Endothelial cell of umbilical vein (primary cell): ENCODE results near the gene SPAG17. TPM values are rescaled to one million over a fixed set of nuclear protein-coding genes. Genes with fewer than 3 reads are reported as not detected.

Experiments
- BruUV-seq: library from RNA; stranded (reverse); fragments of 400-500 nt; replicated peaks from 2 replicates; lab custom pipeline; 2021; lab: Mats Ljungman, UMichigan
- CTCF ChIA-PET: fragments of 300-600, 350-600 bp; sonication (Branson Sonifier 250); formaldehyde crosslinking; loops from one replicate; lab custom pipeline; 2021; ENCODE audit warnings: antibody characterized with exemption, inconsistent platforms; lab: Charles Lee
- POLR2A ChIA-PET: fragments of 300-600, 350-600 bp; sonication (Branson Sonifier 250); formaldehyde crosslinking; loops from one replicate; lab custom pipeline; 2021; ENCODE audit warnings: antibody characterized with exemption, inconsistent platforms; lab: Charles Lee
- DNase-seq: peaks from one replicate; pipeline ENCODE4 v3.0.0-alpha.2; 2011; ENCODE audit warnings: low read depth, low spot score
- FAIRE-seq: peaks from 2 replicates; lab custom pipeline; 2011; peaks lifted over from hg19 to GRCh38; lab: Jason Lieb, UNC
- H2AFZ ChIP-seq: 2 replicates; pipeline ENCODE4 v1.6.0; 2012; ENCODE audit warnings: low read depth, low read length, control low read depth, inconsistent platforms
- H3K27ac ChIP-seq: 2 replicates; pipeline ENCODE4 v1.5.1; 2011; ENCODE audit warnings: low read depth, mild to moderate bottlenecking, control low read depth, low read length, moderate library complexity; ENCODE audit not compliant: insufficient read depth
- H3K27me3 ChIP-seq, 2 experiments: 2 replicates each; pipeline versions ENCODE4 v1.6.0 to v1.6.1; 2011; ENCODE audit warnings: low read length in 2 of 2, mixed read lengths in 1 of 2; ENCODE audit not compliant: control insufficient read depth in 2 of 2, insufficient read depth in 2 of 2
- H3K36me3 ChIP-seq, 2 experiments: 2 replicates in 1 of 2; 3 replicates in 1 of 2; pipeline ENCODE4 v1.5.1; 2011; ENCODE audit warnings: low read length in 2 of 2, mild to moderate bottlenecking in 1 of 2, moderate library complexity in 1 of 2; ENCODE audit not compliant: control insufficient read depth in 2 of 2, insufficient read depth in 2 of 2; ENCODE audit errors: extremely low read depth in 1 of 2
- H3K4me1 ChIP-seq: 3 replicates; pipeline ENCODE4 v1.5.1; 2011; ENCODE audit warnings: mild to moderate bottlenecking, low read length; ENCODE audit not compliant: control insufficient read depth, insufficient read depth; ENCODE audit errors: extremely low read depth
- H3K4me2 ChIP-seq: 2 replicates; pipeline ENCODE4 v1.6.1; 2011; ENCODE audit warnings: low read length, control low read depth, mixed read lengths; ENCODE audit not compliant: insufficient read depth
- H3K4me3 ChIP-seq, 3 experiments: fragments of 200-600 bp in 1 of 3; sonication (generic), shearing (Covaris generic) in 1 of 3; replicated peaks in 1 of 3; 2 replicates each; pipeline ENCODE4 v1.5.1; 2011 to 2016; ENCODE audit warnings: control low read depth in 3 of 3, low read length in 3 of 3, mild to moderate bottlenecking in 2 of 3, inconsistent platforms in 1 of 3, low read depth in 1 of 3, moderate library complexity in 1 of 3; ENCODE audit not compliant: insufficient read depth in 1 of 3
- H3K79me2 ChIP-seq: 2 replicates; pipeline ENCODE4 v1.6.0; 2012; ENCODE audit warnings: low read length, inconsistent platforms; ENCODE audit not compliant: control insufficient read depth, insufficient read depth
- H3K9ac ChIP-seq: replicated peaks from 2 replicates; pipeline ENCODE3; 2011; ENCODE audit warnings: low read length, control low read depth; ENCODE audit not compliant: insufficient read depth; ENCODE audit errors: extremely low read depth
- H3K9me1 ChIP-seq: replicated peaks from 3 replicates; pipeline ENCODE4 v1.6.0; 2011; ENCODE audit warnings: mild to moderate bottlenecking, low read length; ENCODE audit not compliant: control insufficient read depth, insufficient read depth; ENCODE audit errors: extremely low read depth
- H3K9me3 ChIP-seq: replicated peaks from 2 replicates; pipeline ENCODE4 v1.5.1; 2012; ENCODE audit warnings: low read length, inconsistent platforms; ENCODE audit not compliant: control insufficient read depth, insufficient read depth
- H4K20me1 ChIP-seq: replicated peaks from 2 replicates; pipeline ENCODE3; 2011; ENCODE audit warnings: mild to moderate bottlenecking, low read length; ENCODE audit not compliant: control insufficient read depth, insufficient read depth; ENCODE audit errors: extremely low read depth
- EZH2 ChIP-seq: IDR thresholded peaks from 2 replicates; pipeline ENCODE4 v1.6.1; 2012; ENCODE audit warnings: borderline replicate concordance, low read depth, mild to moderate bottlenecking, moderate library complexity, low read length, inconsistent platforms; ENCODE audit not compliant: severe bottlenecking
- FOS ChIP-seq: IDR thresholded peaks from 2 replicates; pipeline ENCODE4 v1.6.1; 2011; ENCODE audit warnings: mild to moderate bottlenecking, low read length, moderate library complexity, borderline replicate concordance; ENCODE audit not compliant: insufficient read depth
- GATA2 ChIP-seq: IDR thresholded peaks from 2 replicates; pipeline ENCODE4 v1.7.0; 2011; ENCODE audit warnings: low read depth, mild to moderate bottlenecking, moderate library complexity, mixed read lengths, low read length; ENCODE audit not compliant: insufficient read length, insufficient read depth
- JUN ChIP-seq: IDR thresholded peaks from 2 replicates; pipeline ENCODE4 v1.6.1; 2011; ENCODE audit warnings: borderline replicate concordance, low read depth; ENCODE audit not compliant: insufficient read length, insufficient read depth
- MYC ChIP-seq: IDR thresholded peaks from one replicate; pipeline ENCODE4 v1.6.1; 2011; ENCODE audit warnings: mild to moderate bottlenecking, low read depth, low read length
- POLR2A ChIP-seq: IDR thresholded peaks from 2 replicates; pipeline ENCODE4 v1.6.1; 2012; ENCODE audit warnings: low read depth, mild to moderate bottlenecking, control low read depth, low read length
- POLR2AphosphoS5 ChIP-seq: IDR thresholded peaks from 2 replicates; pipeline ENCODE4 v1.6.1; 2012; ENCODE audit warnings: low read depth, mild to moderate bottlenecking, control low read depth, low read length, moderate library complexity; ENCODE audit not compliant: insufficient read depth
- dilution Hi-C: fragments of 300-500 bp; cut with MboI; formaldehyde crosslinking; loops from one replicate; pipeline ENCODE4 v1.15.0; 2019; ENCODE audit warnings: low sequenced_read_pairs; ENCODE audit not compliant: extremely low pct_ligation_motif_present
- intact Hi-C: fragments of 100-400 bp; cut with micrococcal nuclease; formaldehyde crosslinking; loops from one replicate; pipeline ENCODE4 v1.10.0; 2022
- polyA plus RNA-seq, 4 experiments: library from polyadenylated mRNA; depleted of rRNA in 3 of 4; stranded (reverse) in 3 of 4; unstranded in 1 of 4; fragments of >200 nt; gene quantifications; 2 replicates each; pipeline versions ENCODE4 v1.2.1 to v1.2.3, GENCODE V29; 2011 to 2012; ENCODE audit warnings: missing spikeins in 1 of 4
- total RNA-seq: library from RNA; stranded (reverse); gene quantifications from 2 replicates; pipeline ENCODE4 v1.2.3, GENCODE V29; 2021
- TF ChIP-seq, protein P1 (sequence below), 2 donors: IDR thresholded peaks; 1 replicate in 1 of 2; 2 replicates in 1 of 2; pipeline ENCODE4 v1.5.1; 2011; ENCODE audit warnings: low read length in 2 of 2, mild to moderate bottlenecking in 2 of 2, moderate library complexity in 2 of 2, control low read depth in 1 of 2, inconsistent platforms in 1 of 2, low read depth in 1 of 2; ENCODE audit not compliant: insufficient read depth in 1 of 2; ENCODE audit errors: extremely low read depth in 1 of 2
- TF ChIP-seq, protein P2 (sequence below): IDR thresholded peaks from 2 replicates; pipeline ENCODE4 v1.6.1; 2011; ENCODE audit not compliant: insufficient read depth, insufficient read length

The SPAG17 gene
- total and polyA plus RNA-seq, 2 donors (not counting 3 experiments of a cell fraction or from before 2014, with no cell fraction given), result not detected

DNA sequence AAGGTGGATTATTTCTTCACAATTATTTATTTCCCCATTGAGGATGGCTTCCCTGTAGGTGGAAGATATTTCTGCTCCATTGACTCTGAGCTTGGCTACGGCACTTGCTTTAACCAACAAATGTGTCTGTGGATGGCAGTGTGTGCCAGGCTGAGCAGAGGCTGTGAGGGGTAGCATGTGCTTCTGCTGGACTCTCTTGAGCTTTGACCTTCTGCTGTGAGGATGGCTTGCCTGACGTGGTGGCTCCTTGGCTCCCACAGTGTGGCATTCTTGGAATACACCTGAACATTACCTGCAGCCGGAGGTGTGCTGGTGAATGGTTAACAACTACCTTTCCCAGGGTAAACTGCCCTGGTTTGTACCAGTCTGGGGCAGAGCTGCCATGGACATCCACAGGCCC, 208.6 kb downstream of the SPAG17 start:
- no peak overlapping the region for H2AFZ ChIP-seq
- FAIRE-seq (no peak), DNase-seq (no peak)
- no peak overlapping the region for H3K27ac ChIP-seq
- H3K27me3 ChIP-seq, result peaks cover 0 to 5% of the 10 kb centered on the region in 2 experiments
- intact Hi-C loops, result no loop called here
- no peaks in the 10 kb centered on the region for H3K4me1 ChIP-seq
- H3K9me1 ChIP-seq, result no peaks in the 10 kb centered on the region
- no peak overlapping the region for H3K4me2 ChIP-seq
- dilution Hi-C loops, result no loop called here
- ChIA-PET CTCF (interaction anchor here (0.6 to 0.9 kb wide), 3 partner anchors 15 to 1025 kb away, joined by 3 read pairs; no protein-coding TSS in a partner anchor), POLR2A (no interaction called here)
- no peaks in the 10 kb centered on the region for H3K36me3 ChIP-seq
- no peak overlapping the region for H3K9ac ChIP-seq
- BruUV-seq, result no TSS peak
- no peaks in the 10 kb centered on the region for H3K79me2 ChIP-seq
- no peaks in the 10 kb centered on the region for H3K9me3 ChIP-seq
- TF ChIP-seq POLR2A (no peak), EZH2 (no peak), GATA2 (no peak), MYC (no peak), FOS (no peak), POLR2AphosphoS5 (no peak), JUN (no peak)
- TF ChIP-seq, protein P1, sequence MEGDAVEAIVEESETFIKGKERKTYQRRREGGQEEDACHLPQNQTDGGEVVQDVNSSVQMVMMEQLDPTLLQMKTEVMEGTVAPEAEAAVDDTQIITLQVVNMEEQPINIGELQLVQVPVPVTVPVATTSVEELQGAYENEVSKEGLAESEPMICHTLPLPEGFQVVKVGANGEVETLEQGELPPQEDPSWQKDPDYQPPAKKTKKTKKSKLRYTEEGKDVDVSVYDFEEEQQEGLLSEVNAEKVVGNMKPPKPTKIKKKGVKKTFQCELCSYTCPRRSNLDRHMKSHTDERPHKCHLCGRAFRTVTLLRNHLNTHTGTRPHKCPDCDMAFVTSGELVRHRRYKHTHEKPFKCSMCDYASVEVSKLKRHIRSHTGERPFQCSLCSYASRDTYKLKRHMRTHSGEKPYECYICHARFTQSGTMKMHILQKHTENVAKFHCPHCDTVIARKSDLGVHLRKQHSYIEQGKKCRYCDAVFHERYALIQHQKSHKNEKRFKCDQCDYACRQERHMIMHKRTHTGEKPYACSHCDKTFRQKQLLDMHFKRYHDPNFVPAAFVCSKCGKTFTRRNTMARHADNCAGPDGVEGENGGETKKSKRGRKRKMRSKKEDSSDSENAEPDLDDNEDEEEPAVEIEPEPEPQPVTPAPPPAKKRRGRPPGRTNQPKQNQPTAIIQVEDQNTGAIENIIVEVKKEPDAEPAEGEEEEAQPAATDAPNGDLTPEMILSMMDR (IDR thresholded peaks at IDR 0.05; ENCODE audit: extremely low read depth in 1 of 2, insufficient read depth in 1 of 2, low read depth in 1 of 2, low read length in 2 of 2), result no peak
- TF ChIP-seq, protein P2, sequence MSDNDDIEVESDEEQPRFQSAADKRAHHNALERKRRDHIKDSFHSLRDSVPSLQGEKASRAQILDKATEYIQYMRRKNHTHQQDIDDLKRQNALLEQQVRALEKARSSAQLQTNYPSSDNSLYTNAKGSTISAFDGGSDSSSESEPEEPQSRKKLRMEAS, result no peak
- no peaks in the 10 kb centered on the region for H4K20me1 ChIP-seq
- H3K4me3 ChIP-seq, result no peak overlapping the region
